Neural crest cell (in vitro differentiated cells): ENCODE measurements around the gene ANKK1. TPM values are rescaled to one million over a fixed set of nuclear protein-coding genes. Genes with fewer than 3 reads are reported as not detected.
A peak's percentile ranks its signal among the peaks of the same experiment; 100 is the strongest.

Experiments
- DNase-seq: peaks from one replicate; pipeline ENCODE4 v3.0.0; 2021; ENCODE audit warnings: low read depth, mixed read lengths, low spot score
- H3K27ac Mint-ChIP-seq: one replicate; pipeline ENCODE4 v1.8.0; 2021; ENCODE audit warnings: mild to moderate bottlenecking, mixed read lengths; ENCODE audit not compliant: unreplicated experiment
- H3K27me3 Mint-ChIP-seq: 2 replicates; pipeline ENCODE4 v1.8.0; 2021; ENCODE audit warnings: low read depth, mild to moderate bottlenecking, mixed read lengths
- H3K36me3 Mint-ChIP-seq: 2 replicates; pipeline ENCODE4 v1.8.0; 2021; ENCODE audit warnings: low read depth, mild to moderate bottlenecking, mixed read lengths
- H3K4me1 Mint-ChIP-seq: 2 replicates; pipeline ENCODE4 v1.8.0; 2021; ENCODE audit warnings: mixed read lengths
- H3K4me3 Mint-ChIP-seq: one replicate; pipeline ENCODE4 v1.8.0; 2021; ENCODE audit warnings: mild to moderate bottlenecking, mixed read lengths
- H3K9me3 Mint-ChIP-seq: 2 replicates; pipeline ENCODE4 v1.8.0; 2021; ENCODE audit warnings: mixed read lengths
- CTCF ChIP-seq: fragments of 200-600 bp; sonication (generic); conservative IDR thresholded peaks from 2 replicates; pipeline ENCODE4 v1.5.0; 2021; ENCODE audit warnings: antibody characterized with exemption, mild to moderate bottlenecking
- total RNA-seq: library from RNA; stranded (reverse); gene quantifications from 2 replicates; pipeline ENCODE4 v1.2.1, GENCODE V29; 2021

Gene ANKK1
- total RNA-seq, 1 donor from 2014 or later: 0.09 TPM

- no peaks in the 10 kb centered on the region for H3K27me3 Mint-ChIP-seq
- no peaks in the 10 kb centered on the region for H3K4me1 Mint-ChIP-seq
- no peak for TF ChIP-seq CTCF
- H3K27ac Mint-ChIP-seq: no peak overlapping the region
- no peak overlapping the region for H3K4me3 Mint-ChIP-seq
- no peaks in the 10 kb centered on the region for H3K9me3 Mint-ChIP-seq
- DNase-seq: no peak
- H3K36me3 Mint-ChIP-seq: peaks cover 17% of the 10 kb centered on the region
Observed at GRCh38 chr11:113363406-113363805, 24.2 kb upstream of the ANKK1 start.

GRCh38 chr11:113363996-113364641, 23.5 kb upstream of the ANKK1 start:
- peaks cover 13% of the 10 kb centered on the region for H3K36me3 Mint-ChIP-seq
- H3K4me3 Mint-ChIP-seq: no peak overlapping the region
- no peak overlapping the region for H3K27ac Mint-ChIP-seq
- no peak for DNase-seq
- no peaks in the 10 kb centered on the region for H3K4me1 Mint-ChIP-seq
- no peak for TF ChIP-seq CTCF
- no peaks in the 10 kb centered on the region for H3K27me3 Mint-ChIP-seq
- H3K9me3 Mint-ChIP-seq: no peaks in the 10 kb centered on the region

- Mint-ChIP-seq H3K27ac (no peak overlapping the region), H3K36me3 (peaks cover 3% of the 10 kb centered on the region), H3K27me3 (no peaks in the 10 kb centered on the region), H3K4me3 (no peak overlapping the region), H3K4me1 (no peaks in the 10 kb centered on the region), H3K9me3 (no peaks in the 10 kb centered on the region)
- DNase-seq: no peak
- no peak for TF ChIP-seq CTCF
Observed at GRCh38 chr11:113365895-113366294, 21.7 kb upstream of the ANKK1 start.

- Mint-ChIP-seq H3K27ac (no peak overlapping the region), H3K9me3 (no peaks in the 10 kb centered on the region), H3K27me3 (no peaks in the 10 kb centered on the region), H3K4me3 (no peak overlapping the region), H3K4me1 (no peaks in the 10 kb centered on the region), H3K36me3 (no peaks in the 10 kb centered on the region)
- no peak for TF ChIP-seq CTCF
- no peak for DNase-seq
Observed at GRCh38 chr11:113369411-113369810, 18.2 kb upstream of the ANKK1 start.

- Mint-ChIP-seq H3K27me3 (no peaks in the 10 kb centered on the region), H3K4me3 (no peak overlapping the region), H3K4me1 (no peaks in the 10 kb centered on the region), H3K9me3 (no peaks in the 10 kb centered on the region), H3K27ac (no peak overlapping the region), H3K36me3 (no peaks in the 10 kb centered on the region)
- TF ChIP-seq CTCF: no peak
- DNase-seq: no peak
Observed at GRCh38 chr11:113370634-113371033, 16.9 kb upstream of the ANKK1 start.

GRCh38 chr11:113372309-113372708, 15.3 kb upstream of the ANKK1 start:
- Mint-ChIP-seq H3K4me3 (no peak overlapping the region), H3K27me3 (peaks cover 2% of the 10 kb centered on the region), H3K27ac (no peak overlapping the region), H3K4me1 (no peaks in the 10 kb centered on the region), H3K36me3 (no peaks in the 10 kb centered on the region), H3K9me3 (no peaks in the 10 kb centered on the region)
- DNase-seq: no peak
- peak; percentile 18 for TF ChIP-seq CTCF
